ENCODE results near the gene LDHAL6B.

LDHAL6B gene

GRCh38 chr15:59173194-59173593, 33.4 kb upstream of the LDHAL6B start:
- Histone ChIP-seq H3K4me1 (peaks cover 0 to 97% (median 63%) of the 10 kb centered on the region in 10 experiments; a peak in 14 of 20 replicates), H3K4me2 (peak overlapping the region in 1 of 11 experiments; percentile 91; a peak in 1 of 22 replicates), H3K27me3 (no peaks in the 10 kb centered on the region), H4K20me1 (no peaks in the 10 kb centered on the region), H3K9ac (no peak overlapping the region), H3K27ac (no peak overlapping the region; a peak in 1 of 22 replicates), H3K4me3 (no peak overlapping the region), H3K36me3 (peaks cover 0 to 13% (median 0%) of the 10 kb centered on the region in 11 experiments; a peak in 3 of 22 replicates), H3K9me3 (replicated peaks in 1 of 11) (peaks cover 0 to 6% (median 0%) of the 10 kb centered on the region in 11 experiments; a peak in 1 of 22 replicates)
- TF ChIP-seq Cebpa-rat (IDR thresholded peaks at IDR 0.05): no peak

GRCh38 chr15:59174151-59174834, 32.4 kb upstream of the LDHAL6B start:
- Histone ChIP-seq H3K9me3 (replicated peaks in 1 of 11) (peaks cover 0 to 6% (median 0%) of the 10 kb centered on the region in 11 experiments; a peak in 1 of 22 replicates), H3K9ac (peak overlapping the region in 4 of 11 experiments; percentile 80 to 91 (median 86); a peak in 7 of 22 replicates), H3K4me3 (no peak overlapping the region), H3K4me1 (peaks cover 0 to 97% (median 58%) of the 10 kb centered on the region in 10 experiments; a peak in 14 of 20 replicates), H3K27me3 (no peaks in the 10 kb centered on the region), H4K20me1 (no peaks in the 10 kb centered on the region), H3K4me2 (peak overlapping the region in 5 of 11 experiments; percentile 83 to 93 (median 90); a peak in 10 of 22 replicates), H3K36me3 (peaks cover 0 to 13% (median 0%) of the 10 kb centered on the region in 11 experiments; a peak in 3 of 22 replicates), H3K27ac (peak overlapping the region in 6 of 11 experiments; percentile 70 to 98 (median 94); a peak in 10 of 22 replicates)
- no peak for TF ChIP-seq Cebpa-rat (IDR thresholded peaks at IDR 0.05)

GRCh38 chr15:59174835-59175831, 31.5 kb upstream of the LDHAL6B start:
- Histone ChIP-seq H4K20me1 (no peaks in the 10 kb centered on the region), H3K9ac (peak overlapping the region in 6 of 11 experiments; percentile 37 to 91 (median 81); a peak in 11 of 22 replicates), H3K4me1 (peaks cover 0 to 97% (median 50%) of the 10 kb centered on the region in 10 experiments; a peak in 14 of 20 replicates), H3K4me3 (peak overlapping the region in 3 of 10 experiments; percentile 7 to 48 (median 42); a peak in 4 of 20 replicates), H3K27me3 (no peaks in the 10 kb centered on the region), H3K4me2 (peak overlapping the region in 7 of 11 experiments; percentile 3 to 93 (median 87); a peak in 13 of 22 replicates), H3K9me3 (replicated peaks in 1 of 11) (peaks cover 0 to 6% (median 0%) of the 10 kb centered on the region in 11 experiments; a peak in 1 of 22 replicates), H3K36me3 (peaks cover 0 to 13% (median 0%) of the 10 kb centered on the region in 11 experiments; a peak in 3 of 22 replicates), H3K27ac (peak overlapping the region in 6 of 11 experiments; percentile 70 to 98 (median 94); a peak in 12 of 22 replicates)
- no peak for TF ChIP-seq Cebpa-rat (IDR thresholded peaks at IDR 0.05)

- Histone ChIP-seq H3K9ac (peak overlapping the region in 6 of 11 experiments; percentile 35 to 91 (median 81); a peak in 11 of 22 replicates), H3K4me3 (no peak overlapping the region), H3K27ac (peak overlapping the region in 8 of 11 experiments; percentile 30 to 98 (median 91); a peak in 16 of 22 replicates), H3K4me1 (peaks cover 0 to 97% (median 42%) of the 10 kb centered on the region in 10 experiments; a peak in 14 of 20 replicates), H3K9me3 (replicated peaks in 1 of 11) (peaks cover 4 to 19% (median 13%) of the 10 kb centered on the region in 11 experiments; a peak in 21 of 22 replicates), H3K27me3 (no peaks in the 10 kb centered on the region), H3K4me2 (peak overlapping the region in 8 of 11 experiments; percentile 15 to 93 (median 85); a peak in 15 of 22 replicates), H4K20me1 (no peaks in the 10 kb centered on the region), H3K36me3 (peaks cover 0 to 9% (median 0%) of the 10 kb centered on the region in 11 experiments; a peak in 6 of 22 replicates)
- TF ChIP-seq Cebpa-rat (IDR thresholded peaks at IDR 0.05): peak in 2 of 11 experiments; percentile 10 to 47; a peak in 2 of 22 replicates
Measured at GRCh38 chr15:59176653-59177316, 29.9 kb upstream of the LDHAL6B start.

- H3K27me3 ChIP-seq: no peaks in the 10 kb centered on the region
- H3K9ac ChIP-seq: peak overlapping the region in 6 of 11 experiments; percentile 35 to 91 (median 81); a peak in 11 of 22 replicates
- H3K4me1 ChIP-seq: peaks cover 0 to 97% (median 42%) of the 10 kb centered on the region in 10 experiments; a peak in 14 of 20 replicates
- peak overlapping the region in 8 of 11 experiments; percentile 30 to 98 (median 91); a peak in 16 of 22 replicates for H3K27ac ChIP-seq
- H3K9me3 ChIP-seq (replicated peaks in 1 of 11): peaks cover 9 to 24% (median 18%) of the 10 kb centered on the region in 11 experiments; a peak in 21 of 22 replicates
- H4K20me1 ChIP-seq: no peaks in the 10 kb centered on the region
- no peak for TF ChIP-seq Cebpa-rat (IDR thresholded peaks at IDR 0.05)
- peaks cover 0 to 14% (median 0%) of the 10 kb centered on the region in 11 experiments; a peak in 6 of 22 replicates for H3K36me3 ChIP-seq
- H3K4me3 ChIP-seq: peak overlapping the region in 3 of 10 experiments; percentile 10 to 20 (median 19); a peak in 3 of 20 replicates
- peak overlapping the region in 8 of 11 experiments; percentile 15 to 93 (median 85); a peak in 15 of 22 replicates for H3K4me2 ChIP-seq
Measured at GRCh38 chr15:59177317-59177660, 29.4 kb upstream of the LDHAL6B start.

- peak overlapping the region in 4 of 10 experiments; percentile 10 to 35 (median 20); a peak in 4 of 20 replicates for H3K4me3 ChIP-seq
- H3K27me3 ChIP-seq: no peaks in the 10 kb centered on the region
- no peaks in the 10 kb centered on the region for H4K20me1 ChIP-seq
- H3K4me1 ChIP-seq: peaks cover 0 to 97% (median 42%) of the 10 kb centered on the region in 10 experiments; a peak in 14 of 20 replicates
- peaks cover 0 to 15% (median 0%) of the 10 kb centered on the region in 11 experiments; a peak in 5 of 22 replicates for H3K36me3 ChIP-seq
- peak overlapping the region in 6 of 11 experiments; percentile 70 to 98 (median 94); a peak in 13 of 22 replicates for H3K27ac ChIP-seq
- TF ChIP-seq Cebpa-rat (IDR thresholded peaks at IDR 0.05): no peak
- peak overlapping the region in 6 of 11 experiments; percentile 58 to 93 (median 88); a peak in 11 of 22 replicates for H3K4me2 ChIP-seq
- peak overlapping the region in 6 of 11 experiments; percentile 35 to 91 (median 81); a peak in 10 of 22 replicates for H3K9ac ChIP-seq
- peaks cover 17 to 29% (median 27%) of the 10 kb centered on the region in 11 experiments; a peak in 21 of 22 replicates for H3K9me3 ChIP-seq (replicated peaks in 1 of 11)
Measured at GRCh38 chr15:59178151-59178695, 28.4 kb upstream of the LDHAL6B start.

- peaks cover 0 to 27% (median 0%) of the 10 kb centered on the region in 11 experiments; a peak in 6 of 22 replicates for H3K36me3 ChIP-seq
- peaks cover 17 to 42% (median 34%) of the 10 kb centered on the region in 11 experiments; a peak in 21 of 22 replicates for H3K9me3 ChIP-seq (replicated peaks in 1 of 11)
- H4K20me1 ChIP-seq: no peaks in the 10 kb centered on the region
- TF ChIP-seq Cebpa-rat (IDR thresholded peaks at IDR 0.05): no peak
- H3K4me1 ChIP-seq: peaks cover 0 to 92% (median 36%) of the 10 kb centered on the region in 10 experiments; a peak in 14 of 20 replicates
- peak overlapping the region in 2 of 11 experiments; percentile 27 to 91; a peak in 4 of 22 replicates for H3K9ac ChIP-seq
- H3K27me3 ChIP-seq: no peaks in the 10 kb centered on the region
- H3K27ac ChIP-seq: peak overlapping the region in 4 of 11 experiments; percentile 94 to 98 (median 96); a peak in 8 of 22 replicates
- peak overlapping the region in 3 of 11 experiments; percentile 87 to 93 (median 91); a peak in 6 of 22 replicates for H3K4me2 ChIP-seq
- no peak overlapping the region for H3K4me3 ChIP-seq
Measured at GRCh38 chr15:59179717-59180116, 26.9 kb upstream of the LDHAL6B start.

All from BLaER1 treated with 17β-estradiol and CSF1 and Interleukin-3, amounts not matched to agents 10 nM and 100 nM (cell line).